GM18499 (cell line): ENCODE data around the gene QSOX1.

Experiments
- ATAC-seq: cut with Tn5 transposase; IDR thresholded peaks from one replicate; pipeline ENCODE4 v1.9.1; 2021; ENCODE audit warnings: moderate number of reproducible peaks; ENCODE audit not compliant: insufficient read depth, unreplicated experiment

QSOX1 gene

DNA sequence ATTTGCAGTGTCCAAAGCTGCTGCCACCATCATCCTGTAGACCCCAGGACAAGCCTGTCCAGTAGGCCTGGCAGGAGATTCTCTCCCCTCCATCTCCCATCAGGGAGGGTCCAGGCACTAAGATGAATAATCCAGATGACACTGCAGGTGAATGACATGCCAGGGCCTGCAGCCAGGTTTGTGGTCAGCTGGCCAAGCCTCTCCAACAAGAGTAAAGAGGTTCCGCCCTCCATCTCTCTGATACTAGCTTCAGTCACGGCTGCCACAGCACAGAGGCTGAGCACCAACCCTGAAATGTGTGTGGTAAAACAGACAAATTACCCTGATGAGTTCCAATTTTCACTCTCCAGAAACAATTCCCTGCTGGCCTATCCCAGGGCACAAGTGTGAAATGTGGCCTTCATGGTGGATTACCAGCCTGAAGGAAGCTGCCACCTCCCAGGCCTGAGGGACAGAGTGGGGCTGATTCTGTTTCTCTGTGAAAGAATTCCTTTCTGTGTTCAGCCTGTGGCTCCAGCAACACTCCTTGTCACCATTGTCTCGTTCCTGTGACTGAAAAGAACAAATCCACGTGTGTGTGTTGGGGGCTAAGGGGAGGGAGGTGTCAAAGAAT lies 55.4 kb downstream of the QSOX1 start:
- no peak for ATAC-seq

GRCh38 chr1:180211156-180211859 lies 56.6 kb downstream of the QSOX1 start:
- no peak for ATAC-seq

GRCh38 chr1:180211860-180212229 lies 57.2 kb downstream of the QSOX1 start:
- ATAC-seq: no peak

DNA sequence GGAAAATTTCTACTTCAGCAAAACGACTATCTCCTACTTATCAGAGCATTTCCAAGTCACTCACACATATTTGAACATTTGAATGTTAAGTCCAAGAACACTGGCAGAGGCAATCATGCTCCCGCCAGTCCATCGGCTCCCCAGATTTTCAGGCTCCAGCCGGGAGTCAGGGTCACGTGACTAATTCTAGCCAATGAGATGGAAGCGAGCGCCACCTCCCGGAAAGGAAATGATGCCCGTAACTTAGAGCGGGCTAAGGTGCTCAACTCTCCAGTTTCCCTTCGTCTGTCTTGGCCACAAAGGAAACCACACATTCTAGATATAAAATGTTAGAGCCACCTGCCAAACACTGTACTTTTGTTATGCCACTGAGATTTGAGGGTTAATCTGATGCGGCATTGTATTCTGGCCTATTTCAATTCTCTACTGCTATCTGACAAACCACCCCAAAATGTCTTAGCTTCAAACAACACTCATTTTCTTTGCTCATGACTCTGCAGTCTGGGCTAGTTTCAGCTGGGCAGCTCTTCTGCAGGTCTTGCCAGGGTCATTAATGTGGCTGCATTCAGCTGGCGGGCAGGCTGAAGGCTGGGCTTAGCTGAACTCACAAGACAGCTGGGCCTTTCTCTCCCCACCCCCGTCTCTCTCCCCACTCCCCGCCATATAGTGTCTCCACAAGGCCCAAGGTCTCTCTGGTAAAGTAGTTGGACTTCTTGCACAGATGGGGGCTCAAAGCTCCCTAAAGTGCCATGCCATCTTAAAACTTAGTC lies 58.9 kb downstream of the QSOX1 start:
- no peak for ATAC-seq

GRCh38 chr1:180215856-180216625 lies 61.4 kb downstream of the QSOX1 start:
- ATAC-seq: no peak

- no peak for ATAC-seq
Measured at GRCh38 chr1:180217006-180217405, 62.3 kb downstream of the QSOX1 start.

GRCh38 chr1:180218806-180219765 lies 64.4 kb downstream of the QSOX1 start:
- no peak for ATAC-seq

DNA sequence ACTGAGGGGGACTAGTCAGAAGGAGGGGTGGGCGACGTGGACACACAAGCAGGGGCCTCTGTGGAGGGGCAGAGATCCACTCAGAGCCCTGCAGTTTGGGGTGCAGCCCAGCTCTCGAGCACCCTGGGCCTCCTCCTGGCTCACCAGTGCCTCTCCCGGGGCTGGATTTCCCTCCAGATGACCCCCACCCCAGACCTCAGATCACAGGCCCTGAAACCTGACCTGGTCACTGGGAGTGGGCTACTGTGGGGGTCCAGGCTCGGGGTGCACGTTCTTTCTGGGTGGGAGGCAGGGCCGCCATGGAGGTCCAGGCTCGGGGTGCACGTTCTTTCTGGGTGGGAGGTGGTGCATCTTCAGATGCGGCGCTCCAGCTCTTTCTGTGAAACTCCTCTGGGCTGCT lies 65.1 kb downstream of the QSOX1 start:
- ATAC-seq: no peak

DNA sequence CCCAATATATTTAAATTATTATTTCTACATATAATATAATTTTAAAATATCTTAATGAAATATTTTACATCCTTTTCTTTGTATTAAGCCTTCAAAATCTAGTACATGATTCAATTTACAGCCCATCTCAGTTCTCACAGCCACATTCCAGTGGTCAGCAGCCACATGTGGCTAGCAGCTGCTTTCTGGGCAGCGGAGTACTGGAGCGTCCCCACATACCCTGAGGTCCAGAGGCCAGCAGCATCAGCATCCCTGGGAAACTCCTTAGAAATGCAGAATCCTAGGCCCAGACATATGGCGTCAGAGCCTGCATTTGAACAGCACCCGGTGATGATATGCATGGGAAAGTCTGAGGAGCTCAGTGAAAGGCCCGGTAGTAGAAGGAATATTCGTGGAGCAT lies 66.8 kb downstream of the QSOX1 start:
- ATAC-seq: no peak

DNA sequence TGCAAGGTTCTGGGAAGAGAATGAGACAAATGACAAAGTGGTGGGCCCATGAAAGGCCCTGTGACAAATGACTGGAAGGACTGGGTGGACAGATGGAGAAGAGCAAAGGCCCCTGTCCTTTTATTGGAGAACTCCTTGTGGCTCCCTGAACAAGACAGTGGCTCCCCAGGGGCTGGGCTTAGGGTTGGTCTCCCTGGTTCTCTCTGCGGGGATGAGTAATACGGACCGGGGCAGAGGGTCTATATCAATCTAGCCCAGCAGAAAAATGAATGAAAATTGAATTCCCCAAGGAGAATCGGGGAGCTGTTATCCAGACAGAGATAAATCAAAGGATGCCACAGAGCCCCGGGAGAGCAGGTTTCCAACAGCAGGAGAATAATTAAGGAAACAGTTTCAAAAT lies 70.2 kb downstream of the QSOX1 start:
- no peak for ATAC-seq

DNA sequence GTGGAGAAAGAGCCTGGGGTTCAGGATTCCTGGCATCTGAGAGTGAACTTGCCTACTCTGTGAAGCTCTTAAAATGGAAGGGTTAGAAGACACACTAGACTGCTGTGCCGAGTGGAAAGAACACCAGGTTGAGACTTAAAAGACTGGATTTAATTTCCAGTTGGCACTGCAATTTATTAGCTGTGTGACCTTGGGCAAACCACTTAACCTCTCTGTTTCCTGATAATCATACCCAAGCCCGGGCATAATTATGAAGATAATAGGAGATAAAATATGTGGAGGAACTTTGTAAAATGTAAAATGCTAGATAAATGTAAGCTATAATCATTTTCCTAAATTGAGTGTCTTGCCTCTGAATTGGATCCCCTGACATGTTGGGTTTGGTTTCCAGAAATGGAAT lies 70.7 kb downstream of the QSOX1 start:
- ATAC-seq: no peak

GRCh38 chr1:180227861-180228647 lies 73.4 kb downstream of the QSOX1 start:
- ATAC-seq: no peak

DNA sequence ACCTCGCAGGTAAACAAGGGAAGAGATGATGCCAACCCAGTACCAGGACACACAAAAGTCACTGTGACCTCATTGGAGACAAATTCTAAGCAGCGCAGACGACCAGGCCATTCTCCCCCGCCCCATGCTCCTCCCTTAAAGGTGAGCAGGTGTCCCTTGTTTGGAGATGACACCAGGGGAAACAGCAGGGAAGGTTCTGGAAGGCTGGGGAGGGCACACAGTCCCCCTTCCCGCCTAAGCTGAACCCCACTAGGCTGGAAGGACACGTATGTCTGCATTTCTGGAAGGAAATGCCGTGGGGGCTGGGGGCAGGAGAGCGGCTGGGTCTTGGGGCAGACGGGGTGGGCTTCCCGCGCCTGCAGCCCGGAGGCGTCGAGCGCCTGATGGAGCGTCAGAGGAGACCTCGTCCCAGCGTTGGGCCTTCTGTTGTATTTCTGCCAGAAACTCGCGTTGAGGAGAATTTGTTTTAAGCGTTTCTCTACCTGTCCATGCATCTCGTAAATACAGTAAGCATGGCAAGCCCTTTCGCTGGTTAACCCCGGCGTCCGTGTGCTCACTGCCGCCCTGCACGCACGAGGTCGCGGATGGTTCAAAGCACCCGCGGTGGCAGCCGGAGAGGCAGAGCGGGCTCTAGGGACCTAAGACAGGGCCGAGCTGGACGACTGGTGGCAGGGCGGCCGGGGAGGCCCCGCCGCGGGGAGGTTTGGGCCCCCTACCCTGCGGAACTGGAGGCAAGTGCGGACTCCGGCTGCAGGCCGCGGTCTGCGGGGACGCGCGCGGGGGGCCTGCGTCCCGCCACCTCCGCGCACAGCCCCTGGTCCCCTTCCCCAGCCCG lies 74.2 kb downstream of the QSOX1 start:
- no peak for ATAC-seq

DNA sequence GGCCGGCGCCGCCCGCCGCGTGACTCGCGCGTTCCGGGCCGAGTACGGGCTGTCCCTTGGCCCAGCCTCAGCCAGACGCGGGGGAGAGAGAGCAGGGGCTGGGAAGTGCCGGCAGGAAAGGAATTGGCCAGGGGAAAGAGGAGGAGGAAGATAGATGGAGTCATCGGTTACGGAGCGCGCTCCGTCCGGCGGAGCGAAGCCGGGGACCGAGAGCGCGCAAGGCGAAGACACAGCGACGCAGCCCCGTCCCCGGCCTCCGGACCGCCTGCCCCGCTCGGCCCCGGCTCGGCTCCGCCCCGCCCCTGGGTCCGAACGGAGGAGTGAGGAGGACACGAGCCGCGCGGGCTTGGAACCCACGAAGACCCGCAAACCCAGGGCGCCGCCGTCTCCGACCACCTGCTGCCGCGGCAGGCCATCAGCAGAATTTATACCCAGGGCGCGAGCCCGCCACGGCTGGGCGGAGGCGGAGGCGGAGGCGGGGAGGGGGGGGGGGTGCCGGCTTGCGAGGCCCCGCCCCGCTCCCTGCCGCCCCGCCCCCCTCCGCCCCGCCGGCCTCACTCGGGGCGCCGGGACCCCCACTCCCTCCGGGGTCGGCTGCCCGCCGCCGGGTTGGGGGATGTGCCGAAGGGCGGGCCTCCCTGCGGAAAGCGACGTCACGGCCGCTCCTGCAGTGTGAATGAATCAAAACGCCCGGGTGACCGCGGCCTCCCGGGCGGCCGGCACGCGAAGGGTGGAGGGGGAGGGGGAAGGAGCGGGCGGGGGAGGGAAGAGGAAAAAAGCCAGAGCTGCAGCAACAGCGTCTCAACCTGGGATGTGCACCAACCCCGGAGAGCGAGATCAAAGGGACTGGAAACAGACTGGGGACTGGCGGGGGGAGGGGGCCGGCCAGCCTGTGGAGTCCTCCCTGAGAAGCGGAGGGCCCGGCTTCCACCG lies 75.1 kb downstream of the QSOX1 start, which contains the start of gene LHX4:
Gene LHX4, plus strand, starts transcription at position 782 of the 933 bp plus-strand sequence. CDS start 266 bp downstream, outside the sequence.
- ATAC-seq: no peak

DNA sequence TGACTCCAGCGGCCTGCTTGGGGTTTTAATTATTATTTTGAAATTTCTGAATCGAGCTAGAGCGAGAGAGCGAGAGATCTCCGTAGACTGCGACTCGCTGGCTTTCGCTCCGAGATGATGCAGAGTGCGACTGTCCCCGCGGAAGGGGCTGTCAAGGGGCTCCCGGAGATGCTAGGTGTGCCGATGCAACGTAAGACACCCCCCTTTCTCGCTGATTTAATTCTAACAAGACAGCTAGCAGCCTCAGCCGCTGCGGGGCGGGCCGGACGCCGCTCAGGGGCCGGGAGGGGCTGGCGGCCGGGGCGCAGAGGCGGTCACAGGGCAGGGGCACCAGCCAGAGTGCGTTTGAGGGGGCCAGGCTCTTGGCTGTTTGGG lies 75.7 kb downstream of the QSOX1 start:
- no peak for ATAC-seq

GRCh38 chr1:180230791-180231505 lies 76.3 kb downstream of the QSOX1 start:
- no peak for ATAC-seq
